ENCODE measurements around the gene SSTR4. TPM values are rescaled to one million over a fixed set of nuclear protein-coding genes. Genes with fewer than 3 reads are reported as not detected.

SSTR4 gene
- total RNA-seq, 1 experiment from 2014 or later: not detected

- H3K9me3 ChIP-seq: no peaks in the 10 kb centered on the region
- POLR2A ChIA-PET: no interaction called here
- TF ChIP-seq, protein P1, sequence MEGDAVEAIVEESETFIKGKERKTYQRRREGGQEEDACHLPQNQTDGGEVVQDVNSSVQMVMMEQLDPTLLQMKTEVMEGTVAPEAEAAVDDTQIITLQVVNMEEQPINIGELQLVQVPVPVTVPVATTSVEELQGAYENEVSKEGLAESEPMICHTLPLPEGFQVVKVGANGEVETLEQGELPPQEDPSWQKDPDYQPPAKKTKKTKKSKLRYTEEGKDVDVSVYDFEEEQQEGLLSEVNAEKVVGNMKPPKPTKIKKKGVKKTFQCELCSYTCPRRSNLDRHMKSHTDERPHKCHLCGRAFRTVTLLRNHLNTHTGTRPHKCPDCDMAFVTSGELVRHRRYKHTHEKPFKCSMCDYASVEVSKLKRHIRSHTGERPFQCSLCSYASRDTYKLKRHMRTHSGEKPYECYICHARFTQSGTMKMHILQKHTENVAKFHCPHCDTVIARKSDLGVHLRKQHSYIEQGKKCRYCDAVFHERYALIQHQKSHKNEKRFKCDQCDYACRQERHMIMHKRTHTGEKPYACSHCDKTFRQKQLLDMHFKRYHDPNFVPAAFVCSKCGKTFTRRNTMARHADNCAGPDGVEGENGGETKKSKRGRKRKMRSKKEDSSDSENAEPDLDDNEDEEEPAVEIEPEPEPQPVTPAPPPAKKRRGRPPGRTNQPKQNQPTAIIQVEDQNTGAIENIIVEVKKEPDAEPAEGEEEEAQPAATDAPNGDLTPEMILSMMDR (IDR thresholded peaks at IDR 0.05; ENCODE audit: insufficient read depth in 1 of 2, low read depth in 1 of 2, low read length in 1 of 2, severe bottlenecking in 1 of 2, unreplicated experiment in 1 of 2): no peak
These were observed 38.9 kb downstream of the SSTR4 start for GRCh38 chr20:23074052-23074451.

DNA sequence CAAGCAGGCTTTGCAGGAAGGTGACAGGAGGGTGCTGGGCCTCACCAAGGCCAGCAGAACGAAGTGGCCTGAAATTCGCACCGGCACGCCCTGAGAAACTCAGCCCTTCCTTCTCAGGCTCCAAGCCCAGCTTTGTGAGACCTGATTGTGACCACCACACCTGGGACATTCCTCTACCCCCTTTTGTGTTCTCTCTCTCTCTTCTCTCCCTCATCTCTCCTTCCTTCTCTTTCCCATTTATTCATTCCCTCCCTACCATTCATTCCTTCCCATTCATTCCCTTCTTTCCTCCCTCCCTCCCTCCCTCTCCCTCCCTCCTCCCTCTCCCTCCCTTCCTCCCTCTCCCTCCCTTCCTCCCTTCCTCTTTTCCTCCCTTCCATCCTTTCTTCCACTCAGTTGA lies 42.2 kb downstream of the SSTR4 start:
- no TSS peak for BruUV-seq (replicated peaks)
- Mint-ChIP-seq H3K4me1 (ENCODE audit: low read depth, unreplicated experiment) (peaks cover 3% of the 10 kb centered on the region), H3K9me3 (ENCODE audit: unreplicated experiment) (no peaks in the 10 kb centered on the region), H3K4me3 (ENCODE audit: unreplicated experiment) (no peak overlapping the region), H3K36me3 (ENCODE audit: insufficient read depth, unreplicated experiment) (no peaks in the 10 kb centered on the region), H3K27ac (ENCODE audit: unreplicated experiment) (no peak overlapping the region), H3K27me3 (ENCODE audit: insufficient read depth, unreplicated experiment) (no peaks in the 10 kb centered on the region)
- ChIA-PET POLR2A (no interaction called here), CTCF (no interaction called here)
- H3K27me3 ChIP-seq (replicated peaks; ENCODE audit: control insufficient read depth, insufficient read depth, low read length): no peaks in the 10 kb centered on the region
- H3K36me3 ChIP-seq (ENCODE audit: control insufficient read depth, insufficient read depth, low read length): no peaks in the 10 kb centered on the region
- TF ChIP-seq, protein P1 (IDR thresholded peaks at IDR 0.05; ENCODE audit: insufficient read depth in 1 of 2, low read depth in 1 of 2, low read length in 1 of 2, severe bottlenecking in 1 of 2, unreplicated experiment in 1 of 2): no peak
- DNase-seq: no peak
- no peak overlapping the region for H3K4me3 ChIP-seq (ENCODE audit: low read depth, low read length)
- intact Hi-C loops (cut with micrococcal nuclease; ENCODE audit: unreplicated experiment): no loop called here
- peaks cover 4% of the 10 kb centered on the region; the same call in 1 of the 2 replicates for H3K4me1 ChIP-seq
- no peaks in the 10 kb centered on the region for H3K9me3 ChIP-seq

More at GRCh38 chr20:23074052-23074451, 38.9 kb downstream of the SSTR4 start:
- CTCF ChIA-PET: no interaction called here
- H3K4me3 Mint-ChIP-seq (ENCODE audit: unreplicated experiment): no peak overlapping the region
- H3K27me3 Mint-ChIP-seq (ENCODE audit: insufficient read depth, unreplicated experiment): no peaks in the 10 kb centered on the region
- no peaks in the 10 kb centered on the region for H3K4me1 Mint-ChIP-seq (ENCODE audit: low read depth, unreplicated experiment)
- Histone ChIP-seq H3K27me3 (replicated peaks; ENCODE audit: control insufficient read depth, insufficient read depth, low read length) (no peaks in the 10 kb centered on the region), H3K4me3 (ENCODE audit: low read depth, low read length) (no peak overlapping the region), H3K4me1 (peaks cover 4% of the 10 kb centered on the region; the same call in 1 of the 2 replicates), H3K36me3 (ENCODE audit: control insufficient read depth, insufficient read depth, low read length) (no peaks in the 10 kb centered on the region)
- H3K27ac Mint-ChIP-seq (ENCODE audit: unreplicated experiment): no peak overlapping the region
- no peak for DNase-seq
- no peaks in the 10 kb centered on the region for H3K36me3 Mint-ChIP-seq (ENCODE audit: insufficient read depth, unreplicated experiment)
- intact Hi-C loops (cut with micrococcal nuclease; ENCODE audit: unreplicated experiment): no loop called here
- H3K9me3 Mint-ChIP-seq (ENCODE audit: unreplicated experiment): no peaks in the 10 kb centered on the region
- no TSS peak for BruUV-seq (replicated peaks)

- no TSS peak for BruUV-seq (replicated peaks)
- no peak overlapping the region for H3K4me3 Mint-ChIP-seq (ENCODE audit: unreplicated experiment)
- no peak for DNase-seq
- H3K27me3 Mint-ChIP-seq (ENCODE audit: insufficient read depth, unreplicated experiment): no peaks in the 10 kb centered on the region
- no peaks in the 10 kb centered on the region for H3K36me3 Mint-ChIP-seq (ENCODE audit: insufficient read depth, unreplicated experiment)
- no peaks in the 10 kb centered on the region for H3K36me3 ChIP-seq (ENCODE audit: control insufficient read depth, insufficient read depth, low read length)
- ChIA-PET POLR2A (no interaction called here), CTCF (no interaction called here)
- H3K4me1 Mint-ChIP-seq (ENCODE audit: low read depth, unreplicated experiment): peaks cover 6% of the 10 kb centered on the region
- H3K4me1 ChIP-seq: peaks cover 4% of the 10 kb centered on the region; the same call in 1 of the 2 replicates
- TF ChIP-seq, protein P1 (IDR thresholded peaks at IDR 0.05; ENCODE audit: insufficient read depth in 1 of 2, low read depth in 1 of 2, low read length in 1 of 2, severe bottlenecking in 1 of 2, unreplicated experiment in 1 of 2): no peak
- H3K4me3 ChIP-seq (ENCODE audit: low read depth, low read length): no peak overlapping the region
- no peaks in the 10 kb centered on the region for H3K9me3 ChIP-seq
- no peaks in the 10 kb centered on the region for H3K27me3 ChIP-seq (replicated peaks; ENCODE audit: control insufficient read depth, insufficient read depth, low read length)
- H3K27ac Mint-ChIP-seq (ENCODE audit: unreplicated experiment): no peak overlapping the region
- intact Hi-C loops (cut with micrococcal nuclease; ENCODE audit: unreplicated experiment): no loop called here
- no peaks in the 10 kb centered on the region for H3K9me3 Mint-ChIP-seq (ENCODE audit: unreplicated experiment)
These were observed 43.4 kb downstream of the SSTR4 start for GRCh38 chr20:23078351-23079015.

Data from Caco-2 (cell line).